WERI-Rb-1 (cell line): Measurements from ENCODE around the gene ME2.

Source experiments
- DNase-seq: peaks from one replicate; pipeline ENCODE4 v3.0.0-alpha.2; 2020
- H3K27ac ChIP-seq: fragments of 250-450 bp; sonication (Bioruptor Pico); 2 replicates; pipeline ENCODE4 v1.5.1; 2020; ENCODE audit warnings: mild to moderate bottlenecking, moderate library complexity
- H3K27me3 ChIP-seq: fragments of 250-450 bp; sonication (Bioruptor Pico); 2 replicates; pipeline ENCODE4 v1.5.1; 2021; ENCODE audit warnings: mild to moderate bottlenecking, low read depth, moderate library complexity; ENCODE audit not compliant: insufficient read depth, severe bottlenecking
- H3K36me3 ChIP-seq: fragments of 250-450 bp; sonication (Bioruptor Pico); 2 replicates; pipeline ENCODE4 v1.5.1; 2020; ENCODE audit warnings: mild to moderate bottlenecking, moderate library complexity
- H3K4me3 ChIP-seq: 2 replicates; pipeline ENCODE4 v1.5.1; 2011; ENCODE audit warnings: low read depth, mild to moderate bottlenecking, control low read depth, low read length
- H3K9me3 ChIP-seq: fragments of 250-450 bp; sonication (Bioruptor Pico); 2 replicates; pipeline ENCODE4 v1.5.1; 2021; ENCODE audit warnings: mild to moderate bottlenecking, moderate library complexity; ENCODE audit not compliant: severe bottlenecking
- TF ChIP-seq, protein P1 (sequence below): IDR thresholded peaks from 2 replicates; pipeline ENCODE4 v1.5.1; 2011; ENCODE audit warnings: low read depth, mild to moderate bottlenecking, control low read depth, inconsistent platforms, low read length

The ME2 gene

DNA sequence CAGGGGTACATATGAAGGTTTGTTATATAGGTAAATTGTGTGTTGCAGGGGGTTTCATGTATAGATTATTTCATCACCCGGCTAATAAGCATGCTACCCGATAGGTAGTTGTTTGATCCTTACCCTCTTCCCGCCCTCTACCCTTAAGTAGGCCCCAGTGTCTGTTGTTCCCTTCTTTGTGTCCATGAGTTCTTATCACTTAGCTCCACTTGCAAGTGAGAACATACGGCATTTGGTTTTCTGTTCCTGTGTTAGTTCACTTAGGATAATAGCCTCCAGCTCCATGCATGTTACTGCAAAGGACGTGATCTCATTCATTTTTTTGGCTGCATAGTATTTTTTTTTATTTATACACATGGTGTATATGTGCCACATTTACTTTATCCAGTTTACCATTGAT lies 54.8 kb downstream of the ME2 start:
- Histone ChIP-seq H3K27me3 (no peaks in the 10 kb centered on the region), H3K36me3 (peaks cover 4% of the 10 kb centered on the region), H3K4me3 (no peak overlapping the region), H3K27ac (no peak overlapping the region), H3K9me3 (no peaks in the 10 kb centered on the region)
- TF ChIP-seq, protein P1, sequence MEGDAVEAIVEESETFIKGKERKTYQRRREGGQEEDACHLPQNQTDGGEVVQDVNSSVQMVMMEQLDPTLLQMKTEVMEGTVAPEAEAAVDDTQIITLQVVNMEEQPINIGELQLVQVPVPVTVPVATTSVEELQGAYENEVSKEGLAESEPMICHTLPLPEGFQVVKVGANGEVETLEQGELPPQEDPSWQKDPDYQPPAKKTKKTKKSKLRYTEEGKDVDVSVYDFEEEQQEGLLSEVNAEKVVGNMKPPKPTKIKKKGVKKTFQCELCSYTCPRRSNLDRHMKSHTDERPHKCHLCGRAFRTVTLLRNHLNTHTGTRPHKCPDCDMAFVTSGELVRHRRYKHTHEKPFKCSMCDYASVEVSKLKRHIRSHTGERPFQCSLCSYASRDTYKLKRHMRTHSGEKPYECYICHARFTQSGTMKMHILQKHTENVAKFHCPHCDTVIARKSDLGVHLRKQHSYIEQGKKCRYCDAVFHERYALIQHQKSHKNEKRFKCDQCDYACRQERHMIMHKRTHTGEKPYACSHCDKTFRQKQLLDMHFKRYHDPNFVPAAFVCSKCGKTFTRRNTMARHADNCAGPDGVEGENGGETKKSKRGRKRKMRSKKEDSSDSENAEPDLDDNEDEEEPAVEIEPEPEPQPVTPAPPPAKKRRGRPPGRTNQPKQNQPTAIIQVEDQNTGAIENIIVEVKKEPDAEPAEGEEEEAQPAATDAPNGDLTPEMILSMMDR, result no peak
- DNase-seq, result no peak

DNA sequence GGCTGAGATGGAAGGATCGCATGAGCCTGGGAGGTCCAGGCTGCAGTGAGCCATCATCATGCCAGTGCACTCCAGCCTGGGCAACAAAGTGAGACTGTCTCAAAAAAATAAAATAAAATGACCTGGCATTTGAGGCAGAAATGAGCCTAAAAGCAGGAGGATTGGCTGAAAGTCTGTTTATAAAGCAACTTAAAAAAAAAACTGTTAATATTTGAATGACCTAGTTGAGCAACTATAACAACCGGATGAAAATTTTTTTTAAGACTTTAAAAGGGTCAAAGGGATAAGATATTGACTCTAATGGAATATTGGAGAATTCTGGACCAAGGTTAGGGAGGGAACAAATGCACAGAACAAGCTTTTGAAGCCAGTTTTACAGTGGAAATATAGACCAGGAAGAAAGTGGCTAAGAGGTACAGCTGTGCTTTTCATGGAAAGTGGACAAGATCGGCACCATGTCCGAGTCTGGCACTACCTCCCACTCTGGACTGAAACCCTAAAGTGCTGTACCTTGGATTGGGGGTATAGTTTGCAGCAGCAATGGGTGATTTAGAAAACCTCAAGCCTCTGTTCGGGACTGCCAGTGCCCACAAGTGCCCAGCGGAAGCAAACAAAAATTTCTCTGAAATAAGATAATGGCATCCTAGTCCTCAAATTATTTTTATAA lies 55.8 kb downstream of the ME2 start:
- Histone ChIP-seq H3K27me3 (no peaks in the 10 kb centered on the region), H3K9me3 (no peaks in the 10 kb centered on the region), H3K27ac (no peak overlapping the region), H3K4me3 (no peak overlapping the region), H3K36me3 (peaks cover under 1% of the 10 kb centered on the region)
- no peak for DNase-seq
- TF ChIP-seq, protein P1, result no peak

- H3K4me3 ChIP-seq, result no peak overlapping the region
- no peaks in the 10 kb centered on the region; the same call in none of the 2 replicates for H3K36me3 ChIP-seq
- H3K9me3 ChIP-seq, result no peaks in the 10 kb centered on the region
- H3K27me3 ChIP-seq, result no peaks in the 10 kb centered on the region
- DNase-seq, result no peak
- H3K27ac ChIP-seq, result no peak overlapping the region
- TF ChIP-seq, protein P1, result no peak
These were observed 56.7 kb downstream of the ME2 start for GRCh38 chr18:50935493-50936191.

GRCh38 chr18:50937183-50937582 lies 58.3 kb downstream of the ME2 start:
- TF ChIP-seq, protein P1, result no peak
- H3K4me3 ChIP-seq, result no peak overlapping the region
- DNase-seq, result no peak
- H3K9me3 ChIP-seq, result no peaks in the 10 kb centered on the region
- H3K27me3 ChIP-seq, result no peaks in the 10 kb centered on the region
- no peak overlapping the region for H3K27ac ChIP-seq
- H3K36me3 ChIP-seq, result no peaks in the 10 kb centered on the region; the same call in none of the 2 replicates

DNA sequence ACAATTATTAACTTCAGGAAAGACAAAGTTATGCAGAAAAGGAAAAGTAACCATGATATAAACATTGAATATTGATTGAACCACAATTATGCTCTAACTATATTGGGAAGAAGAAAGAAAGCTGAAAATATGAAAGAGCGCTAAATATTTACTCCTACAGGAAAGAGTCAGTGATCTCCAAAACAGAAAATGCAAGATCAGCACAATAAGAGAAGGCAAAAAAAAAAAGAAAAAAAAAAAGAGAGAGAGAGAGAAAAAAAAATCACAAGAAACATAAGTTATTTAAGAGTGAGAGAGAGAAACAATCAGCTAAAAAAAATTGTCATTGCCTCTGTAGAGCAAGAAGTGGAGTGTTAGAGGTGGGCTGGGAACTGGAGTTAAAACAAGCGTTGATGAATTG lies 60.0 kb downstream of the ME2 start:
- Histone ChIP-seq H3K27me3 (no peaks in the 10 kb centered on the region), H3K36me3 (no peaks in the 10 kb centered on the region; the same call in 1 of the 2 replicates), H3K27ac (no peak overlapping the region), H3K4me3 (no peak overlapping the region), H3K9me3 (no peaks in the 10 kb centered on the region)
- TF ChIP-seq, protein P1, result no peak
- DNase-seq, result no peak
